Astrocyte (in vitro differentiated cells and primary cell): Measurements from ENCODE around the gene TRAM2.

ENCODE experiments used
- CTCF ChIP-seq: IDR thresholded peaks from 2 replicates; pipeline ENCODE4 v1.5.1; 2011; ENCODE audit warnings: low read depth, mild to moderate bottlenecking, inconsistent platforms, low read length, moderate library complexity; ENCODE audit not compliant: insufficient read depth
- EZH2 ChIP-seq: IDR thresholded peaks from 2 replicates; pipeline ENCODE4 v1.6.1; 2012; ENCODE audit warnings: mild to moderate bottlenecking, low read length, inconsistent platforms; ENCODE audit not compliant: insufficient read depth

GRCh38 chr6:52621631-52622030 is 44.8 kb upstream of the TRAM2 start:
- TF ChIP-seq CTCF (no peak), EZH2 (no peak)
